Suppressor macrophage treated with lipopolysaccharide for 1 hour (primary cell): ENCODE results near the gene OLFM3.

ENCODE experiments used
- DNase-seq, 3 donors: peaks; one replicate each; pipeline ENCODE4 v3.0.0-alpha.2; 2020 to 2022

The OLFM3 gene

GRCh38 chr1:101943237-101943636, 53.5 kb downstream of the OLFM3 start:
- no peak for DNase-seq

- no peak for DNase-seq
These were observed 54.1 kb downstream of the OLFM3 start for GRCh38 chr1:101942516-101943193.

- no peak for DNase-seq
These were observed 58.0 kb downstream of the OLFM3 start for GRCh38 chr1:101938681-101939080.

- DNase-seq = no peak
These were observed 67.4 kb downstream of the OLFM3 start for GRCh38 chr1:101929343-101929742.

GRCh38 chr1:101928829-101929228, 67.9 kb downstream of the OLFM3 start:
- no peak for DNase-seq

- DNase-seq = no peak
These were observed 72.0 kb downstream of the OLFM3 start for GRCh38 chr1:101924700-101925099.

GRCh38 chr1:101920577-101920976, 76.1 kb downstream of the OLFM3 start:
- no peak for DNase-seq

- DNase-seq = no peak
These were observed 78.4 kb downstream of the OLFM3 start for GRCh38 chr1:101918277-101918676.

- no peak for DNase-seq
These were observed 81.1 kb downstream of the OLFM3 start for GRCh38 chr1:101915597-101915996.

GRCh38 chr1:101914473-101915242, 82.1 kb downstream of the OLFM3 start:
- no peak for DNase-seq

GRCh38 chr1:101911894-101912293, 84.8 kb downstream of the OLFM3 start:
- DNase-seq = no peak

- DNase-seq = no peak
These were observed 87.7 kb downstream of the OLFM3 start for GRCh38 chr1:101908980-101909379.

- no peak for DNase-seq
These were observed 89.5 kb downstream of the OLFM3 start for GRCh38 chr1:101907264-101907663.

- DNase-seq = no peak
These were observed 91.4 kb downstream of the OLFM3 start for GRCh38 chr1:101905283-101905835.

- no peak for DNase-seq
These were observed 94.5 kb downstream of the OLFM3 start for GRCh38 chr1:101902199-101902598.

- no peak for DNase-seq
These were observed 98.6 kb downstream of the OLFM3 start for GRCh38 chr1:101898137-101898536.

- DNase-seq = no peak
These were observed 112.1 kb downstream of the OLFM3 start for GRCh38 chr1:101884621-101885020.

GRCh38 chr1:101875891-101876290, 120.8 kb downstream of the OLFM3 start:
- DNase-seq = no peak

- no peak for DNase-seq
These were observed 123.1 kb downstream of the OLFM3 start for GRCh38 chr1:101873672-101874071.

- no peak for DNase-seq
These were observed 136.8 kb downstream of the OLFM3 start for GRCh38 chr1:101859941-101860340.

GRCh38 chr1:101854271-101854670, 142.5 kb downstream of the OLFM3 start:
- DNase-seq = no peak

GRCh38 chr1:101852936-101853335, 143.8 kb downstream of the OLFM3 start:
- DNase-seq = no peak

GRCh38 chr1:101849356-101849755, 147.4 kb downstream of the OLFM3 start:
- DNase-seq = no peak

GRCh38 chr1:101847626-101848025, 149.1 kb downstream of the OLFM3 start:
- DNase-seq = no peak
